Astrocyte (in vitro differentiated cells and primary cell): ENCODE data around the gene CAPN7.

Experiments used
- EZH2 ChIP-seq: IDR thresholded peaks from 2 replicates; pipeline ENCODE4 v1.6.1; 2012; ENCODE audit warnings: mild to moderate bottlenecking, low read length, inconsistent platforms; ENCODE audit not compliant: insufficient read depth
- TF ChIP-seq, protein P1 (sequence below): IDR thresholded peaks from 2 replicates; pipeline ENCODE4 v1.5.1; 2011; ENCODE audit warnings: low read depth, mild to moderate bottlenecking, inconsistent platforms, low read length, moderate library complexity; ENCODE audit not compliant: insufficient read depth

DNA sequence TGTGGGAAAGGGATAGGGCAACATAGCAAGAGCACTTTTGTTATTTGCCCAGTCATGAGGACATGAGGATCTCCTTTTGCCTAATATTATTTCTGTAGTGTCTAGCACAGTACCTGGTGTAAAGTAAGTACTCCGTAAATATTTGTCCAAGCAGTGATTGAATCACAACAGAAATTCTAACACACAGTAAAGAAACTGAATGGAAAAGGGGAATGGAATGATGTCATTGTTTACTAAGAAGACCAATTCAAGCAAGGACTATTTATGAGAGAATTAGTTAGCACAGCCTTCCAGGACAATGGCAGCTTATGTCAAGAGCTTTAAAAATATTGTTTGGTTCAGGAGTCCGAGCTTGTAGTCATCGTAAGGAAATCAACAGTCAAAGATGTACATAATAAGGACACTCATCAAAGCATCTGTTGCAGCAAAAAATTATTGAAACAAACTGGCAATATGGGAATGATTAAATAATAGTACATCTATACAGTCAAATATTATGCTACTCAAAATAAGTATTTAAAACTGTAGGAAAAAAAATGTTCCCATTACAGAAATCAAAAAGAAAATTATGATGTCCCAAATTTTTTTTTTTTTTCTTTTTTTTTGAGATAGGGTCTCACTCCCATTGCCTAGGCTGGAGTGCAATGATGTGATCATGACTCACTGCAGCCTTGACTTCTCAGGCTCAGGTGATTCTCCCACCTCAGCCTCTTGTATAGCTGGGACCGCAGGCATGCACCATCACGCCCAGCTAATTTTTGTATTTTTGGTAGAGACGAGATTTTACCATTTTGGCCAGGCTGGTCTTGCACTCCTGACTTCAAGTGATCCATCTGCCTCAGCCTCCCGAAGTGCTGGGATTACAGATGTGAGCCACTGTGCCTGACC is 17.9 kb downstream of the CAPN7 start:
- TF ChIP-seq, protein P1, sequence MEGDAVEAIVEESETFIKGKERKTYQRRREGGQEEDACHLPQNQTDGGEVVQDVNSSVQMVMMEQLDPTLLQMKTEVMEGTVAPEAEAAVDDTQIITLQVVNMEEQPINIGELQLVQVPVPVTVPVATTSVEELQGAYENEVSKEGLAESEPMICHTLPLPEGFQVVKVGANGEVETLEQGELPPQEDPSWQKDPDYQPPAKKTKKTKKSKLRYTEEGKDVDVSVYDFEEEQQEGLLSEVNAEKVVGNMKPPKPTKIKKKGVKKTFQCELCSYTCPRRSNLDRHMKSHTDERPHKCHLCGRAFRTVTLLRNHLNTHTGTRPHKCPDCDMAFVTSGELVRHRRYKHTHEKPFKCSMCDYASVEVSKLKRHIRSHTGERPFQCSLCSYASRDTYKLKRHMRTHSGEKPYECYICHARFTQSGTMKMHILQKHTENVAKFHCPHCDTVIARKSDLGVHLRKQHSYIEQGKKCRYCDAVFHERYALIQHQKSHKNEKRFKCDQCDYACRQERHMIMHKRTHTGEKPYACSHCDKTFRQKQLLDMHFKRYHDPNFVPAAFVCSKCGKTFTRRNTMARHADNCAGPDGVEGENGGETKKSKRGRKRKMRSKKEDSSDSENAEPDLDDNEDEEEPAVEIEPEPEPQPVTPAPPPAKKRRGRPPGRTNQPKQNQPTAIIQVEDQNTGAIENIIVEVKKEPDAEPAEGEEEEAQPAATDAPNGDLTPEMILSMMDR = no peak
- no peak for TF ChIP-seq EZH2
